IMR-90 (cell line): ENCODE data around the gene FAXC.

ENCODE experiments used
- BHLHE40 ChIP-seq: fragments of 150-350 bp; IDR thresholded peaks from 2 replicates; pipeline ENCODE4 v1.6.1; 2016; ENCODE audit warnings: mild to moderate bottlenecking, low read depth, low read length
- CEBPB ChIP-seq: IDR thresholded peaks from 2 replicates; pipeline ENCODE4 v1.6.1; 2012; ENCODE audit warnings: low read depth, low read length, improper control_type of control experiment
- MAFK ChIP-seq: IDR thresholded peaks from 2 replicates; pipeline ENCODE4 v1.6.1; 2012; ENCODE audit warnings: low read depth, low read length, improper control_type of control experiment
- MXI1 ChIP-seq: IDR thresholded peaks from 2 replicates; pipeline ENCODE4 v1.6.1; 2012; ENCODE audit warnings: low read depth, mild to moderate bottlenecking, low read length, moderate library complexity, borderline replicate concordance
- POLR2A ChIP-seq: IDR thresholded peaks from 2 replicates; pipeline ENCODE4 v1.6.1; 2012; ENCODE audit warnings: mild to moderate bottlenecking, low read depth, low read length
- RAD21 ChIP-seq: IDR thresholded peaks from 2 replicates; pipeline ENCODE4 v1.6.1; 2012; ENCODE audit warnings: low read length, improper control_type of control experiment
- USF2 ChIP-seq: fragments of 150-350 bp; IDR thresholded peaks from 2 replicates; pipeline ENCODE4 v1.6.1; 2017; ENCODE audit warnings: mild to moderate bottlenecking, antibody characterized with exemption, low read length, low read depth
- TF ChIP-seq, protein P1 (sequence below): conservative IDR thresholded peaks from 2 replicates; pipeline ENCODE4 v1.5.1; 2012; ENCODE audit warnings: mild to moderate bottlenecking, low read depth, low read length, improper control_type of control experiment

DNA sequence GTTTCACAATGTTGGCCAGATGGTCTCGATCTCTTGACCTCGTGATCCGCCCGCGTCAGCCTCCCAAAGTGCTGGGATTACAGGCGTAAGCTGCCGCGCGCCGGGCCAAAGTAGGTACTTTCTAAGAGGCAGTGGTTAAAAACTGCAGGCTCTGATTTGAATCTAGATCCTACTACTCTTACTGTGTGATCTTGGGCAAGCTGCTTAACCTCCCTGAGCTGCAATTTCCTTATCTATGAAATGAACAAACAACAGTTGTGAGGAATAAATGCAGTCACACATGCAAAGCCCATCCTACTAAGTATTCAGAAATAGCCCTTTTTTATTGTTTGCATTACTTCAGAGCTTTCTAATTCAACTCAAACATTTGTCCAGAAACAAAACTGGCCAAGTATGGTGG lies 2.9 kb downstream of the FAXC start:
- TF ChIP-seq, protein P1, sequence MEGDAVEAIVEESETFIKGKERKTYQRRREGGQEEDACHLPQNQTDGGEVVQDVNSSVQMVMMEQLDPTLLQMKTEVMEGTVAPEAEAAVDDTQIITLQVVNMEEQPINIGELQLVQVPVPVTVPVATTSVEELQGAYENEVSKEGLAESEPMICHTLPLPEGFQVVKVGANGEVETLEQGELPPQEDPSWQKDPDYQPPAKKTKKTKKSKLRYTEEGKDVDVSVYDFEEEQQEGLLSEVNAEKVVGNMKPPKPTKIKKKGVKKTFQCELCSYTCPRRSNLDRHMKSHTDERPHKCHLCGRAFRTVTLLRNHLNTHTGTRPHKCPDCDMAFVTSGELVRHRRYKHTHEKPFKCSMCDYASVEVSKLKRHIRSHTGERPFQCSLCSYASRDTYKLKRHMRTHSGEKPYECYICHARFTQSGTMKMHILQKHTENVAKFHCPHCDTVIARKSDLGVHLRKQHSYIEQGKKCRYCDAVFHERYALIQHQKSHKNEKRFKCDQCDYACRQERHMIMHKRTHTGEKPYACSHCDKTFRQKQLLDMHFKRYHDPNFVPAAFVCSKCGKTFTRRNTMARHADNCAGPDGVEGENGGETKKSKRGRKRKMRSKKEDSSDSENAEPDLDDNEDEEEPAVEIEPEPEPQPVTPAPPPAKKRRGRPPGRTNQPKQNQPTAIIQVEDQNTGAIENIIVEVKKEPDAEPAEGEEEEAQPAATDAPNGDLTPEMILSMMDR, result no peak
- TF ChIP-seq USF2 (no peak), POLR2A (no peak), MAFK (no peak), MXI1 (no peak), BHLHE40 (no peak), CEBPB (no peak), RAD21 (no peak)
